GM19467 (cell line): ENCODE data around the gene MLLT6.
A peak's percentile ranks its signal among the peaks of the same experiment; 100 is the strongest.

Experiments
- ATAC-seq: cut with Tn5 transposase; IDR thresholded peaks from one replicate; pipeline ENCODE4 v1.9.1; 2021; ENCODE audit warnings: mild to moderate bottlenecking, moderate library complexity; ENCODE audit not compliant: unreplicated experiment

The MLLT6 gene

GRCh38 chr17:38704606-38705522 is at the start of gene MLLT6:
MLLT6 (plus strand) TSS chr17:38705273; CDS start chr17:38705633, 360 bp downstream.
- ATAC-seq, result no peak

DNA sequence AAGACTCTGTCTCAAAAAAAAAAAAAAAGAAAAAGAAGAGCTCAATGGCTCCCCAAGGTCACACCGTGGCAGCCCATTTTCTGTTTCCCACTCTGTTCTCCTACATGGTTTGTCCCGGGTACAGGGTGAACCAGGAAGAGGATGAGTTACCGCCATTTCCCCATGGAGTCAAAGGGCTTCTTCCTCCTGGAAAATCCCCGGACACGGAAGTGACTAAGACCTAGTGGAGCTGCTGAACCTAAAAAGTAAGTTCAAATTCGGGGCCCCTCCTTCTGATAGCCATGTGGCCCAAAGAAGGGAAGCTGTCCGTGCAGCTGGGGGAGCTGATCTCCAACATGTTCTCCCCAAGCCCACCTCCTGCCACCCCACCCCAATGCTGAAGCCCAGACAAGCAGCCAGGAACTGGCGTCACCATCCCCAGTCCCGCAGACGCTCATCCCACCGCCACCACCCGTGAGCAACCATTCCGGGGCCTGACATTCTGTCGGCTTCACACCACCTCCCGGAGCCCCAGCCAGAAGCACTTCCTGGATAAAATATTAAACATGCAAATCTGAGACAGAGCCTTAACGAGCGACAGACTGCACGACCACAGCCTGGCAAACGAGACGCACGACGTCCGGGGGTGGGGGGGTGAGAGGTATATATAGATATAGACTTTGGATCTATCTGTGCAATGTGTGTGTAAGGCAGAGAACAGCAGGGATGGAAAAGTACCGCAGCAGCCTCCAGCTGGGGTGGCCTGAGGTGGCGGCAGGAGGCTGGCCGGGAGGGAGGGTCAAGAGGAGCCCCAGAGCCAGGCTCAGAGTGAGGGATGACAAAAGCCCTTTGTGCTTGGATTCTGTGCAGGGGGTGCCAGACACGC is 47.9 kb upstream of the MLLT6 start:
- no peak for ATAC-seq

DNA sequence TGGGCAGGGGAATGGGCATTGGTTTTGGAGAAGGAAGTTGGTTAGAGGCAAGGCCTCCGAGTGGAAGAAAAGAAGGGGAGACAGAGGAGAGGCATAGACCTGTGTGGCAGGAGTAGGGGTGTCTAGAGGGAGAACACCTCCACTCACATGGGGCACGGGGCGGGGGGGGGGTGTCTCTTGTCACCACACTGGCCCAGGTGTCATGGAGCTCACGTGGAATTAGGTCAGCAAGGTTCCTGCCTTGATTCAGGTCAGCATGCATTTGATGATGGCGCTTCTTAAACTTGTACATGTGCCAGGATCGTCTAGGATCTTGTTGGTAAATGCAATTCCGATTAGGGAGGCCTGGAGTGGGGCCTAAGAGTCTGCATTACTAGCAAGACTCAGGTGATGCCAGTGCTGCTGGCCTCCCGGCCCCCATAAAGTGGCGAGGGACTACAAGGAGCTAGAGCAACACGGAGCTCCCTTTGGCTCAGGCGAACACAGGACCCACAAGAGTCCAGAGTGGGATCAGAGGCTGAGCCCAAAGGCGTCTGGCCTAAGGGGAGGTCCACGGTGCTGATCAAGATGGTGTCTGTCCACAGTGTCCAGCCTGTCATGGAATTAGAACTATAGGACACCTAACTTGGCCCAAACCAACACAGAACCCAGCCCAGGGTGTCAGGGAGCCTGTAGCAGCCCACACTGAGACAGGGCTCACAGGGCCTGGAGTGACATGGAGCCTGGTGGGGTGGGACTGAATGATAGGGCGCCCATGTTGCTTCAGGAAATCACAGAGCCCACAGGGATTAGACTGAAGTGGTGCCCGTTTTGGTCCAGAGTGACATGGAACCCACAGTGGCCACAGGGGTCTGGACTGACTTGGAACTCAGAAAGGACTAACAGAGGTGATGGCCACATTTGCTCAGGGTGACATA is 47.0 kb upstream of the MLLT6 start:
- ATAC-seq, result no peak

DNA sequence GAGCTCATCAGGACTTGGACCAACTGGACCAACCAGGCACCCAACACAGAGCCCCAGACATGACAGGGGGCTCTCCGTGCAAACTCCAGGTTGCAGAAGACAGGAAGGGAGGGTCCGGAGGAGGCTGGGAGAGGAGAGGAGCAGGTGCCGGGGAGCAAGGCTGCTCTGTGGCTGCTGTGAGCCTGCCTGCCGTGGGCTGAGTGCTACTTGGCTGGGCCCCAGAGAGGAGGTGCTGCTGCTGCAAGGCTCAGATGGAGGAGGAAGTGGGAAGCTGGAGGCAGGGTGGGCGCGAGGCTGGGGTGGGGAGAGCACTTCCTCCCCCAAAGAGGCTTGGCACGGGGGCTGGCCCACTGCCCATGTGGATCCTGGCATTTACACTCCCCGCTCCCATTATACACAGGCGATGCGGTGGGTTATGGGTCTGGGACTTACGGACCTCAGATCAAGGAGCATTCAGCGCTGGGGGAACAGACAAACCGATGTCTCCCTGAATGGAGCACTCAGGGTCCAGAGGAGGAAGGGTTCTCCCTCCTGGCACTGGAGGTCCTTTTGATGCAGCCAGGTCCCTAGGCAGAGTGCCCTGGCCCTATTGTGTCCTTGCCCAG is 46.2 kb upstream of the MLLT6 start:
- no peak for ATAC-seq

GRCh38 chr17:38659415-38659814 is 45.7 kb upstream of the MLLT6 start:
- no peak for ATAC-seq

GRCh38 chr17:38660097-38661025 is 44.7 kb upstream of the MLLT6 start:
- ATAC-seq, result no peak

DNA sequence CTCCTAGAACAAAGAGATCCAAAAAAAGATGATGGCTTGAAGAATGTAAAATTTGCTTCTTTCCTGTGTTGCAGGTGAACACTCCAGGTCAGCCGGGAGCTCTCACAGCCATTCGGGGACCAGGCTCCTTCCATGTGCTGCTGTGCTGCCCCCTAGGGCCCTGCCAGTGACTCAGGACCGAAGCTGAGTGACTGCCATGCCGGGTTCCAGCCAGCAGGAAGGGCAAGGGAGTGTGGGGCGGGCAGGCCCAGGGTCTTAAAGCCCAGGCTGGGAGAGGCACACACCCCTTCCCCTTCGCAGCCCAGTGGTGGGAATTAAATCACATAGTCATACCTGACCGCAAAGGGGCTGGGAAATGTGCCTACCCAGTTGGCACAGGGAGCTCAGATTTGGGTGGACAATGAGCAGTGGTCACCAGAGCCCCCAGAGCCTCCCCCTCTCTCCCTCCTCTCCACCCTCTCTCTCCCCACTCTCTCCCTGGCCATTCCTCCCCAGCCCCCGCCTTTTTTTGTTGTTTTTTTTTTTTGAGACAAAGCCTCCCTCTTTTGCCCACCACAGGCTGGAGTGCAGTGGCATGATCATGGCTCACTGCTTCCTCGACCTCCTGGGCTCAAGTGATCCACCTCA is 41.8 kb upstream of the MLLT6 start:
- no peak for ATAC-seq

- no peak for ATAC-seq
Observed at GRCh38 chr17:38663964-38664644, 41.0 kb upstream of the MLLT6 start.

GRCh38 chr17:38667099-38667786 is 37.8 kb upstream of the MLLT6 start:
- no peak for ATAC-seq

GRCh38 chr17:38667787-38668122 is 37.3 kb upstream of the MLLT6 start:
- no peak for ATAC-seq

GRCh38 chr17:38669520-38669919 is 35.6 kb upstream of the MLLT6 start:
- no peak for ATAC-seq

DNA sequence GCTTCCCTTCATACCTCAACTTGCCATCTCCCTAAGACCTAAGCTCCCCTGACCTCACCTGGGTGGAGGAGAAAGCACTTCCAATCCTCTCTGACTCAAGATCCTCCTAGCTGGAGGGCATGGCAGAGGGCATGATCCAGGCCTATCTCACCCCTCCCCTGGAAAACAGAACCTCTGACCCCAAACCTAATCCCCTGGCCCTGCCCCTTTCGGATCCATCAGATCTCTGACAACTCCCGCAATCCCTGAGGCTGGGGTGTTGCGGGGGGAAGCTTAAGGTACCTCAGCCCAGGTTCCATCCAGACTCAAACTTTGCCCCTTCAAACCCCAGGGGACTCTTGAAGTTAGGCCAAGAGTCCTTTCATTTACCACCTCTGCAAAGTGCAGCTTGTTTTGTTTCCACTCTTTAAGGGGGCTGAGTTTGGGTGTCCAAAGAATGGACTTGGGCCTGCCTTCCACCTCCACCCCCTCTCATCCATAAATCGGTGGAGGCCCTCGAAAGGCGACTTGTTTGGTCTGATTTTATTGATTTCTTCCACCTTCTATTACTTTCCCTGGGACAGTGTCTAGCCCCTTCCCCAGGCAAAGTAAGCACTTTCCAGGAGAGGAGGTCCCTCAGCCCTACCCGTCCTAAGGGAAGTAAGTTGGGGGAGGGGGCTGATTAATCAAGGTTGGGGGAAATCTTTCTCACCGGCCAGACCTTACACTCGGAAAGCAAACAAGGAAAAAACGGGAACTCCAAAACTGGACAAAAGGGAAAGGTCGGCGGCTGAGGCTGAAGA is 32.9 kb upstream of the MLLT6 start:
- no peak for ATAC-seq

GRCh38 chr17:38672788-38673706 is 32.0 kb upstream of the MLLT6 start:
- no peak for ATAC-seq

DNA sequence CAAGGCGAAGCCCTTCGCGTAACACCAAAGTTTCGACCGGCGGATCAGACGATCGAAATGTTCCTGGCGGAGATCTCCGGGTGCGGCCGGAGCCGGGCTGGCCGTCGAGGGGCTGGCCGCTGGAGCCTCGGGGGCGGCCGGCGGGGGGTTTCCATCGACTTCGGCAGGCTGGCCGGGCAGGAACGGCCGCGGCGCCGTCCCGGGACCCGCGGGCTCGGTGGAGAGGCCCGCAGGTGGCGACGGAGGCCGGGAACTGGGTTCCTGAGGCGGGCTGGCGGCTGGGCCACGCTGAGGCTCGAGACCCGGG is 31.4 kb upstream of the MLLT6 start:
- ATAC-seq, result no peak

DNA sequence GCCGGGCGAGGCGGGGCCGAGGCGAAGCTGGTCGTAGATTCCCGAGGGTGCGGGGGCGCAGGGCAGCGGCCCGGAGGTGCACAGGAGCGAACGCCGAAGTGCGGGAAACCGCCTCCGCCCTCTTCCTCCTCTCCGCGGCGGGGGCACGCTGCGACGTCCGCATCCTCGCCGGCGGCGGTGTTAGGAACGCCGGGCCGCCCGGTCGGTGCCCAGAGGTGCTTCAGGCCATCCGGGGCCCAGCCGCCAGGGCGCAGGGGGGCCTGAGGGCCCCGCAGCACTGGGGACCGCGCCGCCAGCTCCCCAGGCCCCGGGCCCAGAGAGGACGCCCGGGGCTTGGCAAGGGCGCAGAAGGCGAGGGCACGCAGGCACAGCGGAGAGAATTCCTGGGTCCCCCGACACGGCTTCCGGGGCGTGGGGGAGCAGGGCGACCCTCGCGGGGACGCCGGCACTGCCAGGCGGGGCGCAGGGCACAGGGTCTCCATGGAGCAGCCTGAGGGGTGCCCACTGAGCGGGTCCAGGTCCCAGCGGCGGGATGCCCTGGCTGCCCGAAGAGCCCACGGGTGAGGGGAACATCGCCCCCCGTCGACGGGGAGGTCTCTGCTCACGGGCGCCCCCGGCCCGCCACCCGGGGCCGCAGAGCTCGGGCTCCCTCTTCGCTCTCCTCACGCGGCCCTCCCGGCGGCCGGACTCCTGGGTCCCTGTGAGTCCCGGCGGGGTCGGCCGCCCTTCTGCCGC is 30.9 kb upstream of the MLLT6 start:
- ATAC-seq, result peak; percentile 13
